ENCODE measurements around the gene KLHL41.

DNA sequence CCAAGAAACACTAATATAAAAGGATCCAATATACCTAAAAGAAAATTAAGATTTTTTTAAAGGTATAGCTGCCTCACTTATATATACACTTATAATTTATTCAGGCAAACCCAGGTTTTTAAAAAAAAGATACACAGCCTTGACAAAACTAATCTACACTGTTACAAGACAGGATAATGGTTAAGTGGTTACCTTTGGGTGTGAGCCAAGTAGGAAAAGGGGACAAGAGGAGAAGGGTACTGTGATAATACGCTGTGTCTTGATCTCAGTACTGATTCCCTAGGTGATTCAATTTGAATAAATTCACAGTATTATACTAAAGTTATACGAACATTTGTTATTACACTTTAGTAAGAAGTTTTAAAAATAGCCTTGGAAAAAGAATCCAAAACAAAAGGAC lies 30.6 kb downstream of the KLHL41 start:
- TF ChIP-seq, protein P1, sequence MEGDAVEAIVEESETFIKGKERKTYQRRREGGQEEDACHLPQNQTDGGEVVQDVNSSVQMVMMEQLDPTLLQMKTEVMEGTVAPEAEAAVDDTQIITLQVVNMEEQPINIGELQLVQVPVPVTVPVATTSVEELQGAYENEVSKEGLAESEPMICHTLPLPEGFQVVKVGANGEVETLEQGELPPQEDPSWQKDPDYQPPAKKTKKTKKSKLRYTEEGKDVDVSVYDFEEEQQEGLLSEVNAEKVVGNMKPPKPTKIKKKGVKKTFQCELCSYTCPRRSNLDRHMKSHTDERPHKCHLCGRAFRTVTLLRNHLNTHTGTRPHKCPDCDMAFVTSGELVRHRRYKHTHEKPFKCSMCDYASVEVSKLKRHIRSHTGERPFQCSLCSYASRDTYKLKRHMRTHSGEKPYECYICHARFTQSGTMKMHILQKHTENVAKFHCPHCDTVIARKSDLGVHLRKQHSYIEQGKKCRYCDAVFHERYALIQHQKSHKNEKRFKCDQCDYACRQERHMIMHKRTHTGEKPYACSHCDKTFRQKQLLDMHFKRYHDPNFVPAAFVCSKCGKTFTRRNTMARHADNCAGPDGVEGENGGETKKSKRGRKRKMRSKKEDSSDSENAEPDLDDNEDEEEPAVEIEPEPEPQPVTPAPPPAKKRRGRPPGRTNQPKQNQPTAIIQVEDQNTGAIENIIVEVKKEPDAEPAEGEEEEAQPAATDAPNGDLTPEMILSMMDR (conservative IDR thresholded peaks at IDR 0.05), result no peak
- no peak for TF ChIP-seq ZFX (IDR thresholded peaks at IDR 0.05)
